Measurements from ENCODE around the gene PTPN13. TPM values are rescaled to one million over a fixed set of nuclear protein-coding genes. Genes with fewer than 3 reads are reported as not detected.

Gene PTPN13
- total RNA-seq, 1 donor, result 70.2 TPM

DNA sequence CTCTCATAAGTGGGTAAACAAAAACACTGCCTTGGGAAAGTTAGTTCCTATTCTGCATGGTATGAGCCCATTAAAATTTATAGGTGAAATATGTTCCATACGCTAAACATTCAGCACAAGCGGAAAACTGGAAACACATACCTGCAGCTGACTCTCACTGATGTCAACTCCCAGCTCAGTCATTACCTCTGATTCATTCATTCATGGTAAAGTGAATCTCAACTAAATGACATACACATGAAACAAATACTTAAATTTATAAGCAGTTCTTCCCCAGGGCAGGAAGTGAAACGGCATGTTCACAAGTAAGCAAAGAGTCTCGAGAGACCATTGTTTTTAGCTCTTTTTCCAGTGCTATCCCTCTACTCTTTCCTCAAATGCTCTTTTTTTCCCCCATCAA lies 253.5 kb downstream of the PTPN13 start:
- Histone ChIP-seq H3K4me1 (ENCODE audit: insufficient read depth, low read length) (peaks cover 18% of the 10 kb centered on the region), H3K4me3 (ENCODE audit: insufficient read depth, low read length) (no peak overlapping the region), H3K27me3 (ENCODE audit: insufficient read depth, low read length) (no peaks in the 10 kb centered on the region), H3K79me2 (ENCODE audit: insufficient read depth, low read length) (no peaks in the 10 kb centered on the region), H4K20me1 (ENCODE audit: insufficient read depth, low read length) (no peaks in the 10 kb centered on the region), H3K4me2 (ENCODE audit: insufficient read depth, low read length) (peak overlapping the region; percentile 67), H3K27ac (ENCODE audit: low read depth, low read length) (no peak overlapping the region), H2AFZ (ENCODE audit: low read length) (no peak overlapping the region), H3K9me3 (ENCODE audit: low read depth, low read length) (no peaks in the 10 kb centered on the region), H3K36me3 (ENCODE audit: insufficient read depth, low read length) (no peaks in the 10 kb centered on the region)
- TF ChIP-seq CTCF (IDR thresholded peaks at IDR 0.05; ENCODE audit: extremely low read depth, low read depth, low read length), result no peak
- no peak for DNase-seq (ENCODE audit: insufficient read length, low spot score, missing footprints)

- Histone ChIP-seq H3K27ac (ENCODE audit: low read depth, low read length) (no peak overlapping the region), H3K27me3 (ENCODE audit: insufficient read depth, low read length) (no peaks in the 10 kb centered on the region), H3K79me2 (ENCODE audit: insufficient read depth, low read length) (no peaks in the 10 kb centered on the region), H2AFZ (ENCODE audit: low read length) (peak overlapping the region; percentile 67), H3K4me1 (ENCODE audit: insufficient read depth, low read length) (peaks cover 18% of the 10 kb centered on the region), H3K36me3 (ENCODE audit: insufficient read depth, low read length) (no peaks in the 10 kb centered on the region), H4K20me1 (ENCODE audit: insufficient read depth, low read length) (no peaks in the 10 kb centered on the region), H3K4me3 (ENCODE audit: insufficient read depth, low read length) (no peak overlapping the region), H3K4me2 (ENCODE audit: insufficient read depth, low read length) (peak overlapping the region; percentile 67), H3K9me3 (ENCODE audit: low read depth, low read length) (no peaks in the 10 kb centered on the region)
- no peak for DNase-seq (ENCODE audit: insufficient read length, low spot score, missing footprints)
- no peak for TF ChIP-seq CTCF (IDR thresholded peaks at IDR 0.05; ENCODE audit: extremely low read depth, low read depth, low read length)
Observed at GRCh38 chr4:86848136-86848535, 254.0 kb downstream of the PTPN13 start.

DNA sequence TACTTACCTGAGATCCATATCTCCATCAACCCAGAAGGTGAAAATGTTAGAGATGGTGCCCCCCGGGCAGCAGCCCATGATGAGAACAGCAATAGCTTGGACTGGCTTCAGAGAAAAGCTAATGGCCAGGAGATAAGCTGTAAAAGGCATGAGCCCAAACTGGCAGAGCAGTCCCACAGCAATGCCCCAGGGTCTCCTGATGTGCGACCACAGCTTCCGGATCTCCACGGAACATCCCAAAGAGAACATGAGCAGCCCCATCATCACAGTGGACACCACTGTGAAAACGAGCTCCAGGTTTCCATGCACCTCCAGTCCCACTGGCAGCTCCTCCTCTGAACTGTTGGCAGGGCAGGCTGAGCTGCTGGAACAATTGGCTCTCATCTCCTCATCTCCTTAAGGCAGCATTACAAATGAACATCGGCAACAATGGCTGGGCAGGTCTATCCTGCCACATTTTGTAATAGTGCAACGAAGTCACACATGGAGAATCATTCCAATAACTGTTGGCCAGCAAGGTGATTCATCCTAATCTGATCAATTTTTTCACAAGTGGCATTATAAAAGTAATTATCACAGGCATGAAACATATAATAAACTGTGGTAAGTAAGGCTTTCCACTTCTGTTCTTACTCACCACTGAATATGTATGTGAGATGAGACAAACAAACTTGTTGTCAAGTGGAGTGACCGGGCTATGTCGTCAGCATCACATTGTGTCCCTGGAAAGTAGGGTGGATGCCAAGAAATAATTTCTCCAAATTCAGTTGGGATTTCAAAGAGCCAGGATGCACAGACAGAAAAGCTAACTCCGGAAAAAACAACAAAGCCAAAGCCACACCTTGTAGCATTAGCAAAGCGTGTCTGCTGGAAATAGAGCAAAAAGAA lies 254.9 kb downstream of the PTPN13 start, which contains the start of gene SLC10A6:
TSS of gene SLC10A6 (minus strand) at position 653 of the 888 bp plus-strand sequence. CDS start at position 384, 269 bp downstream.
- peaks cover 18% of the 10 kb centered on the region for H3K4me1 ChIP-seq (ENCODE audit: insufficient read depth, low read length)
- DNase-seq (ENCODE audit: insufficient read length, low spot score, missing footprints), result no peak
- peak within 1 kb of the TSS; percentile 67 for H2AFZ ChIP-seq (ENCODE audit: low read length)
- no peaks in the 10 kb centered on the region for H3K36me3 ChIP-seq (ENCODE audit: insufficient read depth, low read length)
- H3K79me2 ChIP-seq (ENCODE audit: insufficient read depth, low read length), result no peaks in the 10 kb centered on the region
- H3K9me3 ChIP-seq (ENCODE audit: low read depth, low read length), result no peaks in the 10 kb centered on the region
- H3K4me2 ChIP-seq (ENCODE audit: insufficient read depth, low read length), result peak within 1 kb of the TSS; percentile 67
- no peaks in the 10 kb centered on the region for H3K27me3 ChIP-seq (ENCODE audit: insufficient read depth, low read length)
- no peak within 1 kb of the TSS for H3K4me3 ChIP-seq (ENCODE audit: insufficient read depth, low read length)
- no peak for TF ChIP-seq CTCF (IDR thresholded peaks at IDR 0.05; ENCODE audit: extremely low read depth, low read depth, low read length)
- no peak within 1 kb of the TSS for H3K27ac ChIP-seq (ENCODE audit: low read depth, low read length)
- H4K20me1 ChIP-seq (ENCODE audit: insufficient read depth, low read length), result no peaks in the 10 kb centered on the region

GRCh38 chr4:86853209-86853608 lies 259.1 kb downstream of the PTPN13 start:
- DNase-seq (ENCODE audit: insufficient read length, low spot score, missing footprints), result no peak
- peaks cover 11% of the 10 kb centered on the region for H3K4me1 ChIP-seq (ENCODE audit: insufficient read depth, low read length)
- no peak overlapping the region for H3K4me3 ChIP-seq (ENCODE audit: insufficient read depth, low read length)
- H3K79me2 ChIP-seq (ENCODE audit: insufficient read depth, low read length), result no peaks in the 10 kb centered on the region
- H4K20me1 ChIP-seq (ENCODE audit: insufficient read depth, low read length), result no peaks in the 10 kb centered on the region
- H3K27me3 ChIP-seq (ENCODE audit: insufficient read depth, low read length), result no peaks in the 10 kb centered on the region
- H3K9me3 ChIP-seq (ENCODE audit: low read depth, low read length), result no peaks in the 10 kb centered on the region
- no peak overlapping the region for H3K4me2 ChIP-seq (ENCODE audit: insufficient read depth, low read length)
- no peak overlapping the region for H2AFZ ChIP-seq (ENCODE audit: low read length)
- TF ChIP-seq CTCF (IDR thresholded peaks at IDR 0.05; ENCODE audit: extremely low read depth, low read depth, low read length), result no peak
- H3K36me3 ChIP-seq (ENCODE audit: insufficient read depth, low read length), result no peaks in the 10 kb centered on the region
- no peak overlapping the region for H3K27ac ChIP-seq (ENCODE audit: low read depth, low read length)

Measured in osteoblast (primary cell).